SK-N-SH (cell line): ENCODE data around the gene DLX1. TPM values are rescaled to one million over a fixed set of nuclear protein-coding genes. Genes with fewer than 3 reads are reported as not detected.
"Not testable (repeated sequence)": the region's sequence is repeated elsewhere in the genome, so short reads cannot be mapped to it uniquely, and the experiment has no call there.

ENCODE experiments used
- CTCF ChIA-PET: fragments of 300-600, 350-600 bp; formaldehyde crosslinking; extraction: SDS; loops from one replicate; lab custom pipeline; 2021; lab: Yijun Ruan, JAX
- POLR2A ChIA-PET: fragments of 350-600 bp; sonication (Branson Sonifier 250); formaldehyde crosslinking; extraction: SDS; loops from one replicate; lab custom pipeline; 2020; ENCODE audit warnings: antibody characterized with exemption, inconsistent platforms; lab: Yijun Ruan, JAX
- DNase-seq: peaks from one replicate; pipeline ENCODE4 v3.0.0; 2012
- H2AFZ ChIP-seq: fragments of 200-600 bp; sonication (generic); 2 replicates; pipeline ENCODE4 v1.8.1; 2016; ENCODE audit warnings: antibody characterized with exemption, mild to moderate bottlenecking, low read depth
- H3F3A ChIP-seq: fragments of 200-600 bp; sonication (generic); replicated peaks from 2 replicates; pipeline ENCODE3; 2016; ENCODE audit warnings: antibody characterized with exemption, mild to moderate bottlenecking; ENCODE audit not compliant: insufficient read depth
- H3K27ac ChIP-seq, 2 experiments: fragments of 200-500 bp in 1 of 2; fragments of 200-600 bp in 1 of 2; sonication (Bioruptor generic) in 1 of 2; sonication (generic), shearing (Covaris generic) in 1 of 2; 2 replicates each; pipeline versions ENCODE4 v1.5.1 to v1.6.1; 2014 to 2016; ENCODE audit warnings: low read depth in 2 of 2, inconsistent platforms in 1 of 2, low read length in 1 of 2, mild to moderate bottlenecking in 1 of 2, mixed read lengths in 1 of 2
- H3K27me3 ChIP-seq: fragments of 200-600 bp; sonication (generic), shearing (Covaris generic); 2 replicates; pipeline ENCODE4 v1.6.1; 2016; ENCODE audit warnings: mixed run types; ENCODE audit not compliant: insufficient read depth
- H3K36me3 ChIP-seq, 2 experiments: fragments of 200-500 bp in 1 of 2; fragments of 200-600 bp in 1 of 2; sonication (Bioruptor generic) in 1 of 2; sonication (generic) in 1 of 2; replicated peaks in 1 of 2; 2 replicates each; pipeline versions ENCODE3 to v1.5.1; 2014 to 2016; ENCODE audit warnings: low read length in 1 of 2, mild to moderate bottlenecking in 1 of 2; ENCODE audit not compliant: insufficient read depth in 2 of 2, control insufficient read depth in 1 of 2
- H3K4me1 ChIP-seq, 2 experiments: fragments of 200-500 bp in 1 of 2; fragments of 200-600 bp in 1 of 2; sonication (Bioruptor generic) in 1 of 2; sonication (generic), shearing (Covaris generic) in 1 of 2; 2 replicates each; pipeline versions ENCODE4 v1.5.1 to v1.6.1; 2014 to 2016; ENCODE audit warnings: low read depth in 1 of 2, low read length in 1 of 2, mixed run types in 1 of 2; ENCODE audit not compliant: insufficient read depth in 2 of 2, control insufficient read depth in 1 of 2
- H3K4me2 ChIP-seq: fragments of 200-600 bp; sonication (generic), shearing (Covaris generic); 2 replicates; pipeline ENCODE4 v1.6.1; 2017; ENCODE audit warnings: mixed run types
- H3K4me3 ChIP-seq, 2 experiments: fragments of 200-500 bp in 1 of 2; fragments of 200-600 bp in 1 of 2; sonication (Bioruptor generic) in 1 of 2; sonication (generic), shearing (Covaris generic) in 1 of 2; 2 replicates each; pipeline versions ENCODE4 v1.5.1 to v1.8.1; 2014 to 2016; ENCODE audit warnings: low read depth in 2 of 2, inconsistent platforms in 1 of 2, low read length in 1 of 2, mild to moderate bottlenecking in 1 of 2, mixed read lengths in 1 of 2, moderate library complexity in 1 of 2
- H3K79me2 ChIP-seq: fragments of 200-600 bp; sonication (generic); 2 replicates; pipeline ENCODE4 v1.8.1; 2017; ENCODE audit warnings: mild to moderate bottlenecking; ENCODE audit not compliant: insufficient read depth
- H3K9ac ChIP-seq: fragments of 200-600 bp; sonication (generic); 2 replicates; pipeline ENCODE4 v1.6.1; 2017; ENCODE audit warnings: mixed run types
- H3K9me2 ChIP-seq: fragments of 200-600 bp; sonication (generic); 2 replicates; pipeline ENCODE4 v1.6.1; 2017; ENCODE audit warnings: mixed run types
- H3K9me3 ChIP-seq: fragments of 200-600 bp; sonication (generic); 2 replicates; pipeline ENCODE4 v1.6.1; 2017; ENCODE audit warnings: mixed run types, mild to moderate bottlenecking, moderate library complexity
- H4K20me1 ChIP-seq: fragments of 200-600 bp; sonication (generic); 2 replicates; pipeline ENCODE4 v1.6.1; 2017; ENCODE audit warnings: mild to moderate bottlenecking, mixed run types; ENCODE audit not compliant: insufficient read depth
- EZH2phosphoT487 ChIP-seq: fragments of 200-600 bp; sonication (generic); IDR thresholded peaks from 2 replicates; pipeline ENCODE4 v1.6.1; 2017; ENCODE audit warnings: low read depth, mixed run types, mild to moderate bottlenecking, antibody characterized with exemption, moderate library complexity, borderline replicate concordance
- FOXJ3 ChIP-seq: sonication (generic); formaldehyde crosslinking; IDR thresholded peaks from 2 replicates; pipeline ENCODE4 v1.5.1; 2020; ENCODE audit warnings: mild to moderate bottlenecking, missing genetic modification reagents
- FOXM1 ChIP-seq: IDR thresholded peaks from 2 replicates; pipeline ENCODE4 v1.4.0; 2012; ENCODE audit warnings: low read depth, mild to moderate bottlenecking
- GATA2 ChIP-seq: sonication (generic); formaldehyde crosslinking; IDR thresholded peaks from 2 replicates; pipeline ENCODE4 v1.5.0; 2020; ENCODE audit warnings: mild to moderate bottlenecking, missing genetic modification reagents
- MEF2A ChIP-seq: IDR thresholded peaks from 2 replicates; pipeline ENCODE4 v1.4.0; 2012; ENCODE audit warnings: low read depth, borderline replicate concordance
- NFIC ChIP-seq: IDR thresholded peaks from 2 replicates; pipeline ENCODE4 v1.4.0; 2012; ENCODE audit warnings: borderline replicate concordance
- RAD21 ChIP-seq: IDR thresholded peaks from 2 replicates; pipeline ENCODE4 v1.6.1; 2012; ENCODE audit warnings: mild to moderate bottlenecking, low read length
- RFX5 ChIP-seq: IDR thresholded peaks from 2 replicates; pipeline ENCODE4 v1.6.1; 2012; ENCODE audit warnings: mild to moderate bottlenecking, improper control_type of control experiment, low read length
- RXRA ChIP-seq: IDR thresholded peaks from 2 replicates; pipeline ENCODE4 v1.4.0; 2012; ENCODE audit warnings: low read depth, mild to moderate bottlenecking, borderline replicate concordance
- SIN3A ChIP-seq: IDR thresholded peaks from 2 replicates; pipeline ENCODE4 v1.6.1; 2012; ENCODE audit warnings: low read depth, mild to moderate bottlenecking, low read length, moderate library complexity, borderline replicate concordance
- SMC3 ChIP-seq: IDR thresholded peaks from 2 replicates; pipeline ENCODE4 v1.6.1; 2012; ENCODE audit warnings: low read depth, low read length, improper control_type of control experiment
- TAF1 ChIP-seq: IDR thresholded peaks from 2 replicates; pipeline ENCODE4 v1.6.1; 2012; ENCODE audit warnings: low read depth, mild to moderate bottlenecking, low read length, moderate library complexity, borderline replicate concordance
- TCF12 ChIP-seq: IDR thresholded peaks from 2 replicates; pipeline ENCODE4 v1.4.0; 2012
- TEAD4 ChIP-seq: IDR thresholded peaks from 2 replicates; pipeline ENCODE4 v1.4.0; 2012; ENCODE audit warnings: mild to moderate bottlenecking, borderline replicate concordance; ENCODE audit not compliant: insufficient read depth
- WGBS: methylation state at CpG from one replicate; pipeline ENCODE4 v1.1.6; 2017; ENCODE audit warnings: low lambda C conversion rate; 5-methylcytosine and 5-hydroxymethylcytosine counted together
- polyA plus RNA-seq, 3 experiments: library from polyadenylated mRNA; depleted of rRNA; stranded (reverse); fragments of >200 nt; gene quantifications; 2 replicates each; pipeline ENCODE4 v1.2.3, GENCODE V29; 2012
- TF ChIP-seq, protein P1 (sequence below): fragments of 150-350 bp; IDR thresholded peaks from 2 replicates; pipeline ENCODE4 v1.6.1; 2017; ENCODE audit warnings: antibody characterized with exemption, low read length, low read depth, borderline replicate concordance
- TF ChIP-seq, protein P2 (sequence below): IDR thresholded peaks from 2 replicates; pipeline ENCODE4 v1.4.0; 2012; ENCODE audit warnings: low read depth, borderline replicate concordance
- TF ChIP-seq, protein P3 (sequence below): IDR thresholded peaks from 2 replicates; pipeline ENCODE4; 2012
- TF ChIP-seq, protein P4 (sequence below): IDR thresholded peaks from 2 replicates; pipeline ENCODE4 v1.4.0; 2012; ENCODE audit warnings: low read depth
- TF ChIP-seq, protein P5 (sequence below): IDR thresholded peaks from 2 replicates; pipeline ENCODE4 v1.4.0; 2012; ENCODE audit warnings: low read depth, borderline replicate concordance

Gene DLX1
- polyA plus RNA-seq, 1 of the 3 experiments (the other 2 are of a cell fraction) = 0.07 TPM

DNA sequence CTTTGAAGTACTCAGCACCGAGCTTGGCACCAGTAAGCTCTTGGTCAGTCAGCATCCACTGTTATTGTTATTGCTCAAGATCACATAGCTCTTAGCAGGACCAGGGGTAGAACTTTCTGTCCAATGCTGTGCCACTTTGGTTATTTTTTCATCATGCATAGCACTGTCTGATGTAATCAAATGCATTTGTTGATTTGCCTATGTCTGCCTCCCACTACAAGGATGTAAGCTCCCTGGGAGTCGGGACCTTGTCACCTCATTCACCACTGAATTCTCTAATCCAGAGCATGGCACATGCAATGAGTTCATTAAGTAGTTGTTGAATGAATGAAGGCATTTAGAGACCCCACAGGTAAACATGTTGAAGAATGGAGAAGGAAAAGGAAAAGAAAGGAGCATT is 29.0 kb upstream of the DLX1 start:
- no peaks in the 10 kb centered on the region for H3K9me3 ChIP-seq
- H3K79me2 ChIP-seq = no peaks in the 10 kb centered on the region
- H3K4me3 ChIP-seq = no peak overlapping the region
- ChIA-PET POLR2A (no interaction called here), CTCF (interaction anchor here (1.0 kb wide), 1 partner anchor 48 kb away, joined by 3 read pairs; no protein-coding TSS in a partner anchor)
- H3K27me3 ChIP-seq = no peaks in the 10 kb centered on the region
- H3K36me3 ChIP-seq = no peaks in the 10 kb centered on the region
- no peaks in the 10 kb centered on the region for H3K9me2 ChIP-seq
- H4K20me1 ChIP-seq = no peaks in the 10 kb centered on the region
- no peak overlapping the region for H3K9ac ChIP-seq
- TF ChIP-seq RFX5 (no peak), FOXM1 (no peak), SMC3 (no peak), TCF12 (no peak), TEAD4 (no peak), EZH2phosphoT487 (no peak)
- TF ChIP-seq, protein P1, sequence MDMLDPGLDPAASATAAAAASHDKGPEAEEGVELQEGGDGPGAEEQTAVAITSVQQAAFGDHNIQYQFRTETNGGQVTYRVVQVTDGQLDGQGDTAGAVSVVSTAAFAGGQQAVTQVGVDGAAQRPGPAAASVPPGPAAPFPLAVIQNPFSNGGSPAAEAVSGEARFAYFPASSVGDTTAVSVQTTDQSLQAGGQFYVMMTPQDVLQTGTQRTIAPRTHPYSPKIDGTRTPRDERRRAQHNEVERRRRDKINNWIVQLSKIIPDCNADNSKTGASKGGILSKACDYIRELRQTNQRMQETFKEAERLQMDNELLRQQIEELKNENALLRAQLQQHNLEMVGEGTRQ = no peak
- TF ChIP-seq, protein P2, sequence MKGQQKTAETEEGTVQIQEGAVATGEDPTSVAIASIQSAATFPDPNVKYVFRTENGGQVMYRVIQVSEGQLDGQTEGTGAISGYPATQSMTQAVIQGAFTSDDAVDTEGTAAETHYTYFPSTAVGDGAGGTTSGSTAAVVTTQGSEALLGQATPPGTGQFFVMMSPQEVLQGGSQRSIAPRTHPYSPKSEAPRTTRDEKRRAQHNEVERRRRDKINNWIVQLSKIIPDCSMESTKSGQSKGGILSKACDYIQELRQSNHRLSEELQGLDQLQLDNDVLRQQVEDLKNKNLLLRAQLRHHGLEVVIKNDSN = no peak
- TF ChIP-seq, protein P3, sequence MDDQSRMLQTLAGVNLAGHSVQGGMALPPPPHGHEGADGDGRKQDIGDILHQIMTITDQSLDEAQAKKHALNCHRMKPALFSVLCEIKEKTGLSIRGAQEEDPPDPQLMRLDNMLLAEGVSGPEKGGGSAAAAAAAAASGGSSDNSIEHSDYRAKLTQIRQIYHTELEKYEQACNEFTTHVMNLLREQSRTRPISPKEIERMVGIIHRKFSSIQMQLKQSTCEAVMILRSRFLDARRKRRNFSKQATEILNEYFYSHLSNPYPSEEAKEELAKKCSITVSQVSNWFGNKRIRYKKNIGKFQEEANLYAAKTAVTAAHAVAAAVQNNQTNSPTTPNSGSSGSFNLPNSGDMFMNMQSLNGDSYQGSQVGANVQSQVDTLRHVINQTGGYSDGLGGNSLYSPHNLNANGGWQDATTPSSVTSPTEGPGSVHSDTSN = no peak
- TF ChIP-seq, protein P4, sequence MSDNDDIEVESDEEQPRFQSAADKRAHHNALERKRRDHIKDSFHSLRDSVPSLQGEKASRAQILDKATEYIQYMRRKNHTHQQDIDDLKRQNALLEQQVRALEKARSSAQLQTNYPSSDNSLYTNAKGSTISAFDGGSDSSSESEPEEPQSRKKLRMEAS = no peak
- H3K4me1 ChIP-seq = peaks cover 3 to 8% of the 10 kb centered on the region in 2 experiments; a peak in 3 of 4 replicates
- H2AFZ ChIP-seq = no peak overlapping the region
- WGBS = 89% methylated on average over 2 of the region's 2 CpGs
- H3F3A ChIP-seq = no peaks in the 10 kb centered on the region
- H3K27ac ChIP-seq = no peak overlapping the region
- DNase-seq = no peak
- H3K4me2 ChIP-seq = no peak overlapping the region

DNA sequence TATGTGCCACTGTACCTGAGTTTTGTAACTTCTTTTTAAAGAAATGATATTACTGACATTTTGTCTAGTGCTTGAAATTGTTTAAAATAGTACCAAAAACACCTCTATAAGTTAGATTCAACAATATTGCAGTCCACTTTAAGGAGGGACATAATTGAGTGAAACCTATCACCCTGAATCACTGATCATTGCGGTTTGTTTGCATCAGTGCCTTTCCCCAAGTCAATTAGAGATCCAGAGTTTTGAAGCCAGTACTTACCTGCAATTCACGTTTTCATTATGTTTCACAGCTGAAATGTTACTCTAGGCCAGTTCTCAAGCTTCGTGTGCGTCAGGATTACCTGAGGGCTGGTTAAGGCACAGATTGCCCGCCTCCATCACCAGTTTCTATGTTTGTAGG is 26.6 kb upstream of the DLX1 start:
- H2AFZ ChIP-seq = no peak overlapping the region
- H4K20me1 ChIP-seq = no peaks in the 10 kb centered on the region
- H3K4me3 ChIP-seq = no peak overlapping the region
- H3K9me3 ChIP-seq = no peaks in the 10 kb centered on the region
- WGBS = 89% methylated on average over 5 of the region's 5 CpGs
- no peaks in the 10 kb centered on the region for H3K27me3 ChIP-seq
- H3K27ac ChIP-seq = no peak overlapping the region
- ChIA-PET POLR2A (no interaction called here), CTCF (interaction anchor here (0.7 kb wide), 1 partner anchor 383 kb away, joined by 3 read pairs; no protein-coding TSS in a partner anchor)
- no peak overlapping the region for H3K4me2 ChIP-seq
- no peaks in the 10 kb centered on the region for H3K4me1 ChIP-seq
- no peak overlapping the region for H3K9ac ChIP-seq
- H3F3A ChIP-seq = no peaks in the 10 kb centered on the region
- DNase-seq = no peak
- H3K9me2 ChIP-seq = no peaks in the 10 kb centered on the region
- no peaks in the 10 kb centered on the region for H3K79me2 ChIP-seq
- TF ChIP-seq EZH2phosphoT487 = no peak
- TF ChIP-seq FOXJ3 (CRISPR knock-in tag) = no peak
- no peak for TF ChIP-seq GATA2 (CRISPR knock-in tag)
- TF ChIP-seq MEF2A = no peak
- no peak for TF ChIP-seq NFIC
- no peak for TF ChIP-seq TEAD4
- TF ChIP-seq, protein P5, sequence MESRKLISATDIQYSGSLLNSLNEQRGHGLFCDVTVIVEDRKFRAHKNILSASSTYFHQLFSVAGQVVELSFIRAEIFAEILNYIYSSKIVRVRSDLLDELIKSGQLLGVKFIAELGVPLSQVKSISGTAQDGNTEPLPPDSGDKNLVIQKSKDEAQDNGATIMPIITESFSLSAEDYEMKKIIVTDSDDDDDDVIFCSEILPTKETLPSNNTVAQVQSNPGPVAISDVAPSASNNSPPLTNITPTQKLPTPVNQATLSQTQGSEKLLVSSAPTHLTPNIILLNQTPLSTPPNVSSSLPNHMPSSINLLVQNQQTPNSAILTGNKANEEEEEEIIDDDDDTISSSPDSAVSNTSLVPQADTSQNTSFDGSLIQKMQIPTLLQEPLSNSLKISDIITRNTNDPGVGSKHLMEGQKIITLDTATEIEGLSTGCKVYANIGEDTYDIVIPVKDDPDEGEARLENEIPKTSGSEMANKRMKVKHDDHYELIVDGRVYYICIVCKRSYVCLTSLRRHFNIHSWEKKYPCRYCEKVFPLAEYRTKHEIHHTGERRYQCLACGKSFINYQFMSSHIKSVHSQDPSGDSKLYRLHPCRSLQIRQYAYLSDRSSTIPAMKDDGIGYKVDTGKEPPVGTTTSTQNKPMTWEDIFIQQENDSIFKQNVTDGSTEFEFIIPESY = no peak
- no peak for TF ChIP-seq TAF1
- no peak for TF ChIP-seq SIN3A
- no peak for TF ChIP-seq RXRA
- no peak for TF ChIP-seq RAD21
- no peaks in the 10 kb centered on the region for H3K36me3 ChIP-seq

DNA sequence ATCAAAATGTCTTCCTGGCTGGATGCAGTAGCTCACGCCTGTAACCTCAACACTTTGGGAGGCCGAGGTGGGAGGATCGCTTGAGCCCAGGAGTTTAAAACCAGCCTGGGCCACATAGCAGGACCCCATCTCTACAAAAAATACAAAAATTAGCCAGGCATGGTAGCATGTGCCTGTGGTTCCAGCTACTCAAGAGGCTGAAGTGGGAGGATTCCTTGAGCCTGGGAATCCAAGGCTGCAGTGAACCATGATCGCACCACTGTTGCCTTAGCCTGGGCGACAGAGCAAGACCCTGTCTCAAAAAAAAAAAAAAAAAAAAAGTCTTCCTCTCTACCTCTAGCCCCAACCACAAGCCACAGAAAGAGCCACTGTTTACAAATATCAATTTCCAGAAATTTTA is 25.2 kb upstream of the DLX1 start:
- CTCF ChIA-PET = not testable (repeated sequence)

More for the DNA sequence above, 25.2 kb upstream of the DLX1 start:
- H3K4me3 ChIP-seq, H4K20me1 ChIP-seq, H3K79me2 ChIP-seq, H3K4me2 ChIP-seq, H3K9me3 ChIP-seq, POLR2A ChIA-PET, H3K4me1 ChIP-seq, H2AFZ ChIP-seq, H3K36me3 ChIP-seq, DNase-seq, H3K27me3 ChIP-seq, H3K9ac ChIP-seq, H3F3A ChIP-seq, H3K27ac ChIP-seq, H3K9me2 ChIP-seq: not testable (repeated sequence)
- WGBS = 94% methylated on average over 5 of the region's 5 CpGs
